ENCODE measurements around the gene CHI3L1.

DNA sequence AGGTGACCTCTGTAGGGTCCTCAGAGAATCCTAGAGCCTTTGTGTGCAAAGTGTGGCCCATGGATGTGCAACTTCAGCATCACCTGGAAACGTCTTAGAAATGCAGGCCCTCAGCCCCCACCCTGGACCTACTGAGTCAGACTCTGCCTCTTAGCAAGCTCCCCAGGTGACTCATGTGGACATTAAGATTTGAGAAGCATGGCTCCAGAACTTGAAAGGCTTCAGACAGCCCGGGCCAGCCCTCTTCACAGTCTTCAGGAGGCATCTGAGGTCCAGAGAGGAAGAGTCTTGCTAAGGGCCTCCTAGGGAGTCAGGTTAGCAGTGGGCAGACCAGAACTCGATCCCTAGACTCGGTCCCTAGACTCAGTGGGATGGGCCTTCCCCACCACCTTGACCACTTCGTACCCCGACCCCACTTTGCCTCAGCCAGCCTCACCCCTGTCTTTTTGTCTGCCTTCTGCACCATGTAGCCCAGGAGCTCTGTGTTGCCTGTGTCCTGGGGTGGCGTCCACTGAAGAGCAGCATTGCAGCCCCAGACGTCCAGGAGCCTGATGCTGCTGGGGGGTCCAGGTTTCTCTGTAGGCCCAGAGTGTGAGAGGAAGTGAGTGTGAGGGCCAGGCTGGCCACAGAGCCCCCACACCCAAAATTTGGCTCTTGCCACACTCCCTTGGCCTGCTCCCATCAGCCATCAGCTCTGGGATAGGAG, 15.7 kb downstream of the CHI3L1 start:
- TF ChIP-seq, protein P1, sequence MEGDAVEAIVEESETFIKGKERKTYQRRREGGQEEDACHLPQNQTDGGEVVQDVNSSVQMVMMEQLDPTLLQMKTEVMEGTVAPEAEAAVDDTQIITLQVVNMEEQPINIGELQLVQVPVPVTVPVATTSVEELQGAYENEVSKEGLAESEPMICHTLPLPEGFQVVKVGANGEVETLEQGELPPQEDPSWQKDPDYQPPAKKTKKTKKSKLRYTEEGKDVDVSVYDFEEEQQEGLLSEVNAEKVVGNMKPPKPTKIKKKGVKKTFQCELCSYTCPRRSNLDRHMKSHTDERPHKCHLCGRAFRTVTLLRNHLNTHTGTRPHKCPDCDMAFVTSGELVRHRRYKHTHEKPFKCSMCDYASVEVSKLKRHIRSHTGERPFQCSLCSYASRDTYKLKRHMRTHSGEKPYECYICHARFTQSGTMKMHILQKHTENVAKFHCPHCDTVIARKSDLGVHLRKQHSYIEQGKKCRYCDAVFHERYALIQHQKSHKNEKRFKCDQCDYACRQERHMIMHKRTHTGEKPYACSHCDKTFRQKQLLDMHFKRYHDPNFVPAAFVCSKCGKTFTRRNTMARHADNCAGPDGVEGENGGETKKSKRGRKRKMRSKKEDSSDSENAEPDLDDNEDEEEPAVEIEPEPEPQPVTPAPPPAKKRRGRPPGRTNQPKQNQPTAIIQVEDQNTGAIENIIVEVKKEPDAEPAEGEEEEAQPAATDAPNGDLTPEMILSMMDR (IDR thresholded peaks at IDR 0.05) = no peak
- no peak for TF ChIP-seq POLR2A (IDR thresholded peaks at IDR 0.05)
